Skeletal muscle tissue (tissue), 4 donors: ENCODE measurements around the gene EIF4G3. TPM values are rescaled to one million over a fixed set of nuclear protein-coding genes. Genes with fewer than 3 reads are reported as not detected.
"Not testable (repeated sequence)": the region's sequence is repeated elsewhere in the genome, so short reads cannot be mapped to it uniquely, and the experiment has no call there.

Experiments used
- H3K27ac ChIP-seq: one replicate; pipeline ENCODE4 v1.7.0; 2013; ENCODE audit warnings: mild to moderate bottlenecking, low read depth, low read length, inconsistent platforms
- H3K27me3 ChIP-seq, 3 donors: one replicate each; pipeline ENCODE4 v1.7.0; 2013; ENCODE audit warnings: low read length in 3 of 3; ENCODE audit not compliant: control insufficient read depth in 3 of 3, insufficient read depth in 3 of 3
- H3K36me3 ChIP-seq, 3 donors: one replicate each; pipeline ENCODE4 v1.7.0; 2013; ENCODE audit warnings: low read length in 3 of 3; ENCODE audit not compliant: control insufficient read depth in 3 of 3, insufficient read depth in 3 of 3
- H3K4me1 ChIP-seq, 3 donors: one replicate each; pipeline ENCODE4 v1.7.0; 2013; ENCODE audit warnings: low read length in 3 of 3, mild to moderate bottlenecking in 3 of 3; ENCODE audit not compliant: control insufficient read depth in 3 of 3, insufficient read depth in 3 of 3
- H3K4me3 ChIP-seq, 3 donors: one replicate each; pipeline ENCODE4 v1.7.0; 2013; ENCODE audit warnings: low read length in 3 of 3
- H3K9ac ChIP-seq, 3 donors: one replicate each; pipeline ENCODE4 v1.7.0; 2013; ENCODE audit warnings: low read length in 3 of 3, mild to moderate bottlenecking in 3 of 3, moderate library complexity in 2 of 3, low read depth in 1 of 3
- H3K9me3 ChIP-seq, 3 donors: one replicate each; pipeline ENCODE4 v1.7.0; 2013; ENCODE audit warnings: low read length in 3 of 3; ENCODE audit not compliant: control insufficient read depth in 3 of 3
- total RNA-seq: library from RNA; depleted of rRNA; stranded (reverse); fragments of >200 nt; gene quantifications from one replicate; pipeline ENCODE4 v1.2.3, GENCODE V29; 2014
- donor health status: Osteomylitis.

EIF4G3 gene
- total RNA-seq, 1 donor from 2014 or later = 23.5 TPM

GRCh38 chr1:21028520-21029145 lies 148.1 kb downstream of the EIF4G3 start:
- peaks cover 4 to 8% (median 8%) of the 10 kb centered on the region in 3 donors for H3K4me1 ChIP-seq

DNA sequence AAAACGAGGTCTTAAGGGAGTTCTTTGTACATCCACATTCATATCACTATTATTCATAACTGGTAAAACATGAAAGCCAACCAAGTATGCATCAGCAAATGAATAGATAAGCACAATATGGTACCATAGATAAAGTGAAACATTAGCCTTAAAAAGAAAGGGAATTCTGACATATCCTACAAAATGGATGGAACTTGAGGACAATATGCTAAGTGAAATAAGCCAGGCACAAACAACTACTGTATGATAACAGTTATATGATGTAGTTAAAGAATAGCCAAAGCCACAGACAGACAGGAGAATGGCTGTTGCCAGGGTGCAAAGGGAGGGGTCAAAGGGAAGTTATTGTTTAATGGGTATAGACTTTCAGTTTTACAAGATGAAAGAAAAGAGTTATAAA lies 148.9 kb downstream of the EIF4G3 start:
- no peaks in the 10 kb centered on the region for H3K36me3 ChIP-seq
- H3K27ac ChIP-seq = no peak overlapping the region
- no peaks in the 10 kb centered on the region for H3K27me3 ChIP-seq
- peaks cover 4 to 8% (median 6%) of the 10 kb centered on the region in 3 donors for H3K4me1 ChIP-seq
- H3K9ac ChIP-seq = no peak overlapping the region
- no peaks in the 10 kb centered on the region for H3K9me3 ChIP-seq
- H3K4me3 ChIP-seq = no peak overlapping the region

More at GRCh38 chr1:21028520-21029145, 148.1 kb downstream of the EIF4G3 start:
- H3K36me3 ChIP-seq = no peaks in the 10 kb centered on the region
- no peaks in the 10 kb centered on the region for H3K9me3 ChIP-seq
- H3K27me3 ChIP-seq = no peaks in the 10 kb centered on the region
- H3K9ac ChIP-seq = no peak overlapping the region
- no peak overlapping the region for H3K4me3 ChIP-seq
- no peak overlapping the region for H3K27ac ChIP-seq

- Histone ChIP-seq H3K4me1 (peaks cover 8 to 23% (median 19%) of the 10 kb centered on the region in 3 donors), H3K9ac (no peak overlapping the region), H3K9me3 (no peaks in the 10 kb centered on the region), H3K4me3 (peak overlapping the region in 1 of 3 donors; percentile 51), H3K36me3 (no peaks in the 10 kb centered on the region), H3K27ac (peak overlapping the region; percentile 40), H3K27me3 (no peaks in the 10 kb centered on the region)
These were observed 151.8 kb downstream of the EIF4G3 start for GRCh38 chr1:21024918-21025317.

DNA sequence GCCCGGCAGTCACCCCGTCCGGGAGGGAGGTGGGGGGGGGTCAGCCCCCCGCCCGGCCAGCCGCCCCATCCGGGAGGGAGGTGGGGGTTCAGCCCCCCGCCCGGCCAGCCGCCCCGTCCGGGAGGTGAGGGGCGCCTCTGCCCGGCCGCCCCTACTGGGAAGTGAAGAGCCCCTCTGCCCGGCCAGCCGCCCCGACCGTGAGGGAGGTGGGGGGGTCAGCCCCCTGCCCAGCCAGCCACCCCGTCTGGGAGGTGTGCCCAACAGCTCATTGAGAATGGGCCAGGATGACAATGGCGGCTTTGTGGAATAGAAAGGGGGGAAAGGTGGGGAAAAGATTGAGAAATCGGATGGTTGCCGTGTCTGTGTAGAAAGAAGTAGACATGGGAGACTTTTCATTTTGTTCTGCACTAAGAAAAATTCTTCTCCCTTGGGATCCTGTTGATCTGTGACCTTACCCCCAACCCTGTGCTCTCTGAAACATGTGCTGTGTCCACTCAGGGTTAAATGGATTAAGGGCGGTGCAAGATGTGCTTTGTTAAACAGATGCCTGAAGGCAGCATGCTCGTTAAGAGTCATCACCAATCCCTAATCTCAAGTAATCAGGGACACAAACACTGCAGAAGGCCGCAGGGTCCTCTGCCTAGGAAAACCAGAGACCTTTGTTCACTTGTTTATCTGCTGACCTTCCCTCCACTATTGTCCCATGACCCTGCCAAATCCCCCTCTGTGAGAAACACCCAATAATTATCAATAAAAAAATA lies 152.4 kb downstream of the EIF4G3 start:
- H3K9me3 ChIP-seq, H3K4me3 ChIP-seq, H3K27me3 ChIP-seq, H3K36me3 ChIP-seq, H3K9ac ChIP-seq, H3K27ac ChIP-seq: not testable (repeated sequence)
- H3K4me1 ChIP-seq = peaks cover 8 to 23% (median 19%) of the 10 kb centered on the region in 3 donors

- peak overlapping the region; percentile 52 to 73 (median 67) for H3K9ac ChIP-seq
- peak overlapping the region; percentile 96 for H3K27ac ChIP-seq
- H3K9me3 ChIP-seq = no peaks in the 10 kb centered on the region
- no peaks in the 10 kb centered on the region for H3K36me3 ChIP-seq
- H3K4me3 ChIP-seq = peak overlapping the region; percentile 3 to 49 (median 38)
- no peaks in the 10 kb centered on the region for H3K27me3 ChIP-seq
- peaks cover 8 to 23% (median 19%) of the 10 kb centered on the region in 3 donors for H3K4me1 ChIP-seq
These were observed 154.2 kb downstream of the EIF4G3 start for GRCh38 chr1:21022279-21023040.

DNA sequence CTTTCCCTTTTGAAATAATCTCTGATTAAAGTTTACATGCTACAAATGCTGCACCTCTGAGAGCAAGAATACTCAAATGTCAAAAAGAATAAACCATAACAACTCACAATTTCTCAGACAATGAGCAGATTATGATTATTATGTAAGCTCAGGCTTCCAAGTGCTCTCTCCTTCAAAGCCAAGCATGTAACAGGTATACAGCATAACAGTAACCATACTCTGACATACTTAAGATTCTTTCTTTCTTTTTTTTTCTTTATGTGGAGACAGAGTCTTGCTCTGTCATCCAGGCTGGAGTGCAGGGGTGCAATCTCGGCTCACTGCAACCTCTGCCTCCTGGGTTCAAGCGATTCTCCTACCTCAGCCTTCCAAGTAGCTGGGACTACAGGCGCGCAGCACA lies 155.4 kb downstream of the EIF4G3 start:
- Histone ChIP-seq H3K9ac (no peak overlapping the region), H3K36me3 (no peaks in the 10 kb centered on the region), H3K4me1 (peaks cover 8 to 23% (median 19%) of the 10 kb centered on the region in 3 donors), H3K9me3 (no peaks in the 10 kb centered on the region), H3K27me3 (no peaks in the 10 kb centered on the region), H3K27ac (peak overlapping the region; percentile 96), H3K4me3 (no peak overlapping the region)

DNA sequence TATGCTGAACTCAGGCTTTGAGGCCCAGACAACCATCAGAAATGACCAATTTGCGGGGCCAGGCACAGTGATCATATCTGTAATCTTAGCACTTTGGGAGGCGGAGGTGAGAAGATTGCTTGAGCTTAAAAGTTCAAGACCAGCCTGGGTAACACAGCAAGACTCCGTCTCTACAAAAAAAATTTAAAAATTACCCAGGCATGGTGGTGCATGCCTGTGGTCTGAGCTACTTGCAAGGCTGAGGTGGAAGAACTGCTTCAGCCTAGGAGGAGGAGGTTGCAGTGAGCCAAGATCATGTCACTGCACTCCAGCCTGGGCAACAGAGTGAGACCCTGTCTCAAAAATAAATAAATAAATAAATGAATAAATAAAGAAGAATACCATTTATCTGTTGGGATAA lies 156.5 kb downstream of the EIF4G3 start:
- Histone ChIP-seq H3K27ac (peak overlapping the region; percentile 13), H3K9me3 (no peaks in the 10 kb centered on the region), H3K36me3 (no peaks in the 10 kb centered on the region), H3K4me3 (no peak overlapping the region), H3K4me1 (peaks cover 8 to 20% (median 19%) of the 10 kb centered on the region in 3 donors), H3K9ac (no peak overlapping the region), H3K27me3 (no peaks in the 10 kb centered on the region)

DNA sequence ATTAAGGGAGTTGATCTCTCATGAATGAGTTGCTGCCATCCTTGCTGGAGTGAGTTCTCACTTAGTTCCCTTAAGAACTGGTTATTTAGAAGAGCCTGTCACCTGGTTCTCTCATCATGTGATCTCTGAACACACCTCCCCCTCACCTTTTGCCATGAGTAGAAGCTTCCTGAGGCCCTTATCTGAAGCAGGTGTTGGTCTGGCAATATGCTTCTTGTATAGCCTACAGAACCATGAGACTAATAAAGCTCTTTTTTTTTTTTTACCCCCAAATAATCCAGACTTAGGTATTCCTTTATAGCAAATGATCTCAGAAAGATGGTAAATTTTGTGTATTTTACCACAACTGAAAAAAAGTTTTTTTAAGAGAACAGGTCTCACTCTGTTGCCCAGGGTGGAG lies 158.0 kb downstream of the EIF4G3 start:
- H3K36me3 ChIP-seq = no peaks in the 10 kb centered on the region
- no peak overlapping the region for H3K9ac ChIP-seq
- H3K27me3 ChIP-seq = no peaks in the 10 kb centered on the region
- H3K9me3 ChIP-seq = no peaks in the 10 kb centered on the region
- H3K4me3 ChIP-seq = no peak overlapping the region
- H3K4me1 ChIP-seq = peaks cover 5 to 19% (median 17%) of the 10 kb centered on the region in 3 donors
- H3K27ac ChIP-seq = no peak overlapping the region

DNA sequence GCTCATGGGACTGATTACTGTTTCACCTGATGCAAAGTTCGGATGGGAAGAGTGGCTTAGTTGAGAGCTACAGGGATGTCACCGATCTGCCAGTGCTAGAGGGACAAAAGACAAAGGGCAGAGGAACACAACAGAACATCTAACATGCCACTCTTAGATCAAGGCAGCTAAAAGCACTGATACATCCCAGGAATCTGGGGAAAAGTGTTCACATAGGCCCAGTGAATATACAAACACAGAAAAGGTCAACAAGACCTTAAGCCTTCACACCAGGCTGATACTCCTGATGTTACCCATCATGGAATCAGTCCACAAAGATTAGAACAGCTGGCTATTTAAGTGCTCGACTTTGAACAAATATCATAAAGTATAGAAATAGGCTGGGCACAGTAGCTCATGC lies 163.2 kb downstream of the EIF4G3 start:
- no peaks in the 10 kb centered on the region for H3K9me3 ChIP-seq
- H3K36me3 ChIP-seq = no peaks in the 10 kb centered on the region
- H3K27ac ChIP-seq = no peak overlapping the region
- H3K27me3 ChIP-seq = no peaks in the 10 kb centered on the region
- H3K4me1 ChIP-seq = no peaks in the 10 kb centered on the region
- H3K4me3 ChIP-seq = no peak overlapping the region
- no peak overlapping the region for H3K9ac ChIP-seq

DNA sequence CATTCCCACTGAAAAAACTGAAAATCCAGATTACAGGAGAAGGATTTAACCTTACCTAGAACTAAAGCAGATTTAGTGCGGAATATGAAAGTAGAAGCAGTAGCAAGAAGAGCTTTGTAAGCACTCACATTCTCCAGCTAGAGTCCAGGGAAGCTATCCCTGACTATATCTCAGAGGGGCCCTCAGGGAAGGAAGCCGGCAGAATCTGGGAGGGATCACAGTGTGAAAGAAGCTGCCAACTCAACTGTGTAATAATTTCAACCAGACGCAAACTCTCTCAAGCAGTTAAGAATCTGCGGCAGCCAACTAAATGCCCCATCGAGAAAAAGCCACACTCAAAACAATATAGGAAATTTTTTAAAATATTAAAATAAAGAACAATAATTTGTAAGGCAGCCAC lies 163.8 kb downstream of the EIF4G3 start:
- H3K27ac ChIP-seq = no peak overlapping the region
- no peaks in the 10 kb centered on the region for H3K4me1 ChIP-seq

More for the DNA sequence above, 163.8 kb downstream of the EIF4G3 start:
- Histone ChIP-seq H3K9ac (no peak overlapping the region), H3K27me3 (no peaks in the 10 kb centered on the region), H3K9me3 (no peaks in the 10 kb centered on the region), H3K4me3 (no peak overlapping the region), H3K36me3 (no peaks in the 10 kb centered on the region)
